ENCODE data around the gene NTRK2. TPM values are rescaled to one million over a fixed set of nuclear protein-coding genes. Genes with fewer than 3 reads are reported as not detected.

NTRK2 gene
- total and polyA plus RNA-seq, 2 experiments from 2014 or later = 0.99 to 3.7 TPM

- WGBS (ENCODE audit: low lambda C conversion rate, missing lambda C conversion rate) = 1% methylated on average over 74 of the region's 76 CpGs
- TF ChIP-seq CTCF (IDR thresholded peaks at IDR 0.05; ENCODE audit: poor library complexity) = peak; percentile 72
- no peak for TF ChIP-seq EZH2phosphoT487 (IDR thresholded peaks at IDR 0.05; ENCODE audit: low read depth, severe bottlenecking, unreplicated experiment)
- TF ChIP-seq EZH2 (IDR thresholded peaks at IDR 0.05; ENCODE audit: borderline replicate concordance) = no peak
- no peak overlapping the region for H3K27ac ChIP-seq
- H3K4me1 ChIP-seq (ENCODE audit: insufficient read depth) = peaks cover 11% of the 10 kb centered on the region
- H2AFZ ChIP-seq = peak overlapping the region; percentile 75
- H3K9me3 ChIP-seq (ENCODE audit: low read depth) = no peaks in the 10 kb centered on the region
- DNase-seq (ENCODE audit: low spot score) = peak; percentile 88
- no peaks in the 10 kb centered on the region for H3K36me3 ChIP-seq (replicated peaks; ENCODE audit: insufficient read depth, low read depth)
- no peaks in the 10 kb centered on the region for H4K20me1 ChIP-seq (ENCODE audit: insufficient read depth, poor library complexity, severe bottlenecking)
- peak overlapping the region; percentile 32 for H3K4me3 ChIP-seq
- H3K79me2 ChIP-seq = no peaks in the 10 kb centered on the region
- H3K27me3 ChIP-seq = peaks cover 59% of the 10 kb centered on the region
- peak overlapping the region; percentile 97 for H3K4me2 ChIP-seq
- H3K9me2 ChIP-seq (replicated peaks; ENCODE audit: insufficient read depth) = no peaks in the 10 kb centered on the region
These were observed 1.1 kb upstream of the NTRK2 start for GRCh38 chr9:84668196-84669012.

DNA sequence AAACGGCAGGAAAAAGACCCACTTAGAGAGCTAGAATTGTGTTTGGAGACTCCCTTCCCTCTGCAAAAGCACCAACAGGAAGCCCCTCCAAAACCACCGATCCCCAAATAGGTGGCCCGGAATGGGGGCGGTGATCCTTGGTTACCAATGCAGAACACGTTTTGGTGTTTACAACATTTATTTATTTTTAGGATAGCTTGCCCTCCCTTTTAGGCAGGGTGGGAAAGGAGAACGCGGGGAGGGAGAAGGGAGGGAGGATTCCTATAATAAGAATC, 579 bp upstream of the NTRK2 start:
- Histone ChIP-seq H3K36me3 (replicated peaks; ENCODE audit: insufficient read depth, low read depth) (no peaks in the 10 kb centered on the region), H4K20me1 (ENCODE audit: insufficient read depth, poor library complexity, severe bottlenecking) (no peaks in the 10 kb centered on the region), H3K4me2 (peak overlapping the region; percentile 97), H2AFZ (peak overlapping the region; percentile 75), H3K4me1 (ENCODE audit: insufficient read depth) (peaks cover 11% of the 10 kb centered on the region), H3K4me3 (peak overlapping the region; percentile 32), H3K79me2 (no peaks in the 10 kb centered on the region), H3K27me3 (peaks cover 63% of the 10 kb centered on the region), H3K9me2 (replicated peaks; ENCODE audit: insufficient read depth) (no peaks in the 10 kb centered on the region), H3K9me3 (ENCODE audit: low read depth) (no peaks in the 10 kb centered on the region), H3K27ac (no peak overlapping the region)
- no peak for TF ChIP-seq EZH2 (IDR thresholded peaks at IDR 0.05; ENCODE audit: borderline replicate concordance)
- TF ChIP-seq CTCF (IDR thresholded peaks at IDR 0.05; ENCODE audit: poor library complexity) = no peak
- no peak for TF ChIP-seq EZH2phosphoT487 (IDR thresholded peaks at IDR 0.05; ENCODE audit: low read depth, severe bottlenecking, unreplicated experiment)
- WGBS (ENCODE audit: low lambda C conversion rate, missing lambda C conversion rate) = 1% methylated on average over 7 of the region's 7 CpGs
- DNase-seq (ENCODE audit: low spot score) = no peak

DNA sequence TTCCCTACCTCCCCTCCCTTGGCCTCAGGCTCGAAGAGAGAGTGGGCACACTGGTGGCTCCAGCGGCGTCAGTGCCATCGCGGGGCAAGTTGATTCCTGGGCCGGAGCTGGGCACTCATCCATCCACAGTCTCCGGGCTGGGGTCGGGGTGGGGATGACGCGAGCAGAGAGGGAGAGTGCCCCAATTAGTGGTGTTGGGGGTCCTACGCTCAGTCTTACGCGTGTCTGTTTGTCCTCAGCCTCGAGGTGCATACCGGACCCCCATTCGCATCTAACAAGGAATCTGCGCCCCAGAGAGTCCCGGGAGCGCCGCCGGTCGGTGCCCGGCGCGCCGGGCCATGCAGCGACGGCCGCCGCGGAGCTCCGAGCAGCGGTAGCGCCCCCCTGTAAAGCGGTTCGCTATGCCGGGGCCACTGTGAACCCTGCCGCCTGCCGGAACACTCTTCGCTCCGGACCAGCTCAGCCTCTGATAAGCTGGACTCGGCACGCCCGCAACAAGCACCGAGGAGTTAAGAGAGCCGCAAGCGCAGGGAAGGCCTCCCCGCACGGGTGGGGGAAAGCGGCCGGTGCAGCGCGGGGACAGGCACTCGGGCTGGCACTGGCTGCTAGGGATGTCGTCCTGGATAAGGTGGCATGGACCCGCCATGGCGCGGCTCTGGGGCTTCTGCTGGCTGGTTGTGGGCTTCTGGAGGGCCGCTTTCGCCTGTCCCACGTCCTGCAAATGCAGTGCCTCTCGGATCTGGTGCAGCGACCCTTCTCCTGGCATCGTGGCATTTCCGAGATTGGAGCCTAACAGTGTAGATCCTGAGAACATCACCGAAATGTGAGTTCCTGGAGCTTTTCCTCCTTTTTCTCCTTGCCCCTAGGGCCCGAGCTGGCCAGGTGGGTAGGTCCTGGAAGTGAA, 861 bp downstream of the NTRK2 start:
- Histone ChIP-seq H3K4me3 (peak overlapping the region; percentile 32), H3K9me2 (replicated peaks; ENCODE audit: insufficient read depth) (no peaks in the 10 kb centered on the region), H3K4me1 (ENCODE audit: insufficient read depth) (peaks cover 11% of the 10 kb centered on the region), H3K36me3 (replicated peaks; ENCODE audit: insufficient read depth, low read depth) (no peaks in the 10 kb centered on the region), H3K27me3 (peaks cover 73% of the 10 kb centered on the region), H3K9me3 (ENCODE audit: low read depth) (no peaks in the 10 kb centered on the region), H3K27ac (no peak overlapping the region), H3K79me2 (no peaks in the 10 kb centered on the region), H4K20me1 (ENCODE audit: insufficient read depth, poor library complexity, severe bottlenecking) (no peaks in the 10 kb centered on the region), H2AFZ (peak overlapping the region; percentile 75), H3K4me2 (peak overlapping the region; percentile 97)
- 9% methylated on average over 56 of the region's 67 CpGs for WGBS (ENCODE audit: low lambda C conversion rate, missing lambda C conversion rate)
- DNase-seq (ENCODE audit: low spot score) = peak; percentile 26
- TF ChIP-seq EZH2 (IDR thresholded peaks at IDR 0.05; ENCODE audit: borderline replicate concordance) (no peak), CTCF (IDR thresholded peaks at IDR 0.05; ENCODE audit: poor library complexity) (no peak), EZH2phosphoT487 (IDR thresholded peaks at IDR 0.05; ENCODE audit: low read depth, severe bottlenecking, unreplicated experiment) (no peak)

Data from hepatocyte (in vitro differentiated cells).